ENCODE measurements around the gene ONECUT2. TPM values are rescaled to one million over a fixed set of nuclear protein-coding genes. Genes with fewer than 3 reads are reported as not detected.
"Not testable (repeated sequence)": the region's sequence is repeated elsewhere in the genome, so short reads cannot be mapped to it uniquely, and the experiment has no call there.

ONECUT2 gene
- total RNA-seq, 2 experiments from 2014 or later: not detected

GRCh38 chr18:57519668-57520424 lies 84.7 kb downstream of the ONECUT2 start:
- no peak overlapping the region for H3K27ac Mint-ChIP-seq
- no peak for DNase-seq
- no peaks in the 10 kb centered on the region for H3K9me3 Mint-ChIP-seq
- no peak overlapping the region for H3K4me3 Mint-ChIP-seq
- no peaks in the 10 kb centered on the region for H3K36me3 Mint-ChIP-seq
- H3K4me1 Mint-ChIP-seq: no peaks in the 10 kb centered on the region
- peaks cover 30% of the 10 kb centered on the region for H3K27me3 Mint-ChIP-seq

DNA sequence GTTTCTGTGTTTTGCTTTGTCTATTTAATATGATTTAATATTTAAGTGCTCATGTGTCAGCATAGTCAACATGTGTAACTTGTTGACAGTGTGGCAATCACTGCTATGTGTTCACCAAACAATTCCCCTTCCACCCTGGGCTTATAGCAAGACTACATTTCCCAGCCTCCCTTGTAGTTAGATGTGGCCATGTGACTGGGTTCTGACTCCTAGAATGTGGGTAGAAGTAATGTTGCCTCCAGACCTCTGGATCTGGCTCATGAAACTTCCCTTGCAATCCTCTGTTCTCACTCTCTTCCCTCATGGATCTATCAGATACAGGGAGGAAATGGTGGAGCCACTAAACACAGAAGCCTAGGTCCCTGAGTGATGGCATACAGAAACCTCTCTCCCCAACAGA lies 87.2 kb downstream of the ONECUT2 start:
- H3K27me3 Mint-ChIP-seq: peaks cover 21% of the 10 kb centered on the region
- not testable (repeated sequence) for H3K27ac Mint-ChIP-seq, DNase-seq, H3K36me3 Mint-ChIP-seq, H3K4me1 Mint-ChIP-seq, H3K4me3 Mint-ChIP-seq, H3K9me3 Mint-ChIP-seq

- H3K9me3 Mint-ChIP-seq: no peaks in the 10 kb centered on the region
- DNase-seq: no peak
- no peaks in the 10 kb centered on the region for H3K36me3 Mint-ChIP-seq
- H3K27me3 Mint-ChIP-seq: peaks cover 16% of the 10 kb centered on the region
- no peaks in the 10 kb centered on the region for H3K4me1 Mint-ChIP-seq
- H3K4me3 Mint-ChIP-seq: no peak overlapping the region
- no peak overlapping the region for H3K27ac Mint-ChIP-seq
Measured at GRCh38 chr18:57523171-57523956, 88.2 kb downstream of the ONECUT2 start.

DNA sequence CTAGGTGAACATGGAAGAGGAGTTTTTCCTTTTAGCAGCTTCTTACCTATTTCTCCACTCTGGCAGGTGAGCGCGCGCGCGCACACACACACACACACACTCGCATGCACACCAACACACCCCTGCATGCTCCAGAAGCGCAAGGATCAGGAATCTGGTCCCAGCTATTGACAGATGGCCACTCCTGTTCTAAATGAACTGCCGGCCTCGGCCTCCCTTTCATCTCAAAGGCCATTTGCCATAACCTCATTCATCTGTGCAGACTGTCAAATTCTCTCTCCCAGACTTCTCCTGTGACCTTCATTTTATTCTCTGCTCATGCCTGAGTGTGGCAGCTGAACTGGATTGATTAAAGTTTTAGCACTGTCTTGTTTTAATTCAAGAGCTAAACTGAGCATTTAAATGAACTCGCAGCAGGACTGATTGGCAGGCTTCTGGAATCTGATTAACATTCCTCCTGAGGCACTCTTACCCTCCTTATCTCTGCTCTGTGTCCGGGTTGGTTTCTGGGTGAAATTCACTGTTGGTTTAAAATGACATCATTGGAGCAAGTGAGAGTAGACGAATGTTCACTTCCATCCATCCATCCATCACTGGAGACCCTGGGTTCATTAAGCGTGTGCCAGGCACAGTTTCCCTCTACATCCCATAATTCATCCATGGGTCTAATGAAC lies 92.5 kb downstream of the ONECUT2 start:
- H3K36me3 Mint-ChIP-seq: no peaks in the 10 kb centered on the region
- no peaks in the 10 kb centered on the region for H3K9me3 Mint-ChIP-seq
- H3K4me3 Mint-ChIP-seq: no peak overlapping the region
- no peaks in the 10 kb centered on the region for H3K4me1 Mint-ChIP-seq
- no peak overlapping the region for H3K27ac Mint-ChIP-seq
- DNase-seq: no peak
- peaks cover 2% of the 10 kb centered on the region for H3K27me3 Mint-ChIP-seq

DNA sequence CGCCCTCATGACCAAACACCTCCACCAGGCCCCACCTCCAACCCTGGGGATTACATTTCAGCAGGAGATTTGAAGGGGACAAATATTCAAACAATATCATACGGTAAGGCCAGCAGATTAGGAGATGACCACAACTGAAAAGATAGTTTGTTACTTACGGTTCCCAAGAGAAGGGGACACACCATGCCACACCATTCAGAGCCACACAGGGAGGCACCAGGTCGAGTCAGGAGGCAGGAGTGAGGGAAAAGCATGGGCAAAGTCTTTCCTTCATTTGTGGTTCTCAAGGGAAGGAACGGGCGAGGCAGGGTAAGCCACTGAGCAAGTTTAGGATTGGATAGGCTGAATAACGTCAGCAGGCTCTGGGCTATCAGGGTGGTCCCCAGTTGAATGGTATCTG lies 94.0 kb downstream of the ONECUT2 start:
- no peaks in the 10 kb centered on the region for H3K4me1 Mint-ChIP-seq
- H3K27me3 Mint-ChIP-seq: peaks cover 3% of the 10 kb centered on the region
- no peaks in the 10 kb centered on the region for H3K36me3 Mint-ChIP-seq
- H3K9me3 Mint-ChIP-seq: no peaks in the 10 kb centered on the region
- no peak overlapping the region for H3K27ac Mint-ChIP-seq
- DNase-seq: no peak
- H3K4me3 Mint-ChIP-seq: no peak overlapping the region

GRCh38 chr18:57533006-57533867 lies 98.1 kb downstream of the ONECUT2 start:
- no peaks in the 10 kb centered on the region for H3K4me1 Mint-ChIP-seq
- H3K27ac Mint-ChIP-seq: peak overlapping the region; percentile 45
- no peak overlapping the region for H3K4me3 Mint-ChIP-seq

GRCh38 chr18:57533868-57534510 lies 98.8 kb downstream of the ONECUT2 start:
- no peak for DNase-seq
- H3K27ac Mint-ChIP-seq: no peak overlapping the region
- H3K9me3 Mint-ChIP-seq: no peaks in the 10 kb centered on the region
- peaks cover 3% of the 10 kb centered on the region for H3K27me3 Mint-ChIP-seq
- no peaks in the 10 kb centered on the region for H3K4me1 Mint-ChIP-seq
- H3K36me3 Mint-ChIP-seq: no peaks in the 10 kb centered on the region
- no peak overlapping the region for H3K4me3 Mint-ChIP-seq

More at GRCh38 chr18:57533006-57533867, 98.1 kb downstream of the ONECUT2 start:
- Mint-ChIP-seq H3K27me3 (peaks cover 3% of the 10 kb centered on the region), H3K36me3 (no peaks in the 10 kb centered on the region), H3K9me3 (no peaks in the 10 kb centered on the region)
- DNase-seq: no peak

DNA sequence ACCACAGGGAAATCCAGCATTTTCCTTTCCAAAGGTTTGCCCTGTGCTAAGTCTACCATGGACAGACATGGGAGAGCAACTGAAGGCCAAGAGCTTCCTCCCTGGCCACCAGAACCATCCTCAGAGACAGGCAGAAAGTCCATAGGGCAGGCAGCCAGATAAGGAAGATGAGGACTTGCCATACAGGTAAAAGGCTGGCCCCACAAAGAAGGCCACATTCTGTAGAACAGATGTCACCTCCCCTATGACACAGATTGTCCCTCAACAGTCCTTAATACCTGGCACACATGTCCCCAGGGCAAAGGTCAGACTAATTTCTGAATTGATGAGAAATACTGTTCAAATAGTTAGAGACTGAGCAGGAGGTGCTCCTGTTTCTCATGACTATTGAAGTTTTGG lies 99.3 kb downstream of the ONECUT2 start:
- Mint-ChIP-seq H3K36me3 (no peaks in the 10 kb centered on the region), H3K9me3 (no peaks in the 10 kb centered on the region), H3K27ac (no peak overlapping the region), H3K27me3 (peaks cover 3% of the 10 kb centered on the region), H3K4me1 (no peaks in the 10 kb centered on the region), H3K4me3 (no peak overlapping the region)
- no peak for DNase-seq

DNA sequence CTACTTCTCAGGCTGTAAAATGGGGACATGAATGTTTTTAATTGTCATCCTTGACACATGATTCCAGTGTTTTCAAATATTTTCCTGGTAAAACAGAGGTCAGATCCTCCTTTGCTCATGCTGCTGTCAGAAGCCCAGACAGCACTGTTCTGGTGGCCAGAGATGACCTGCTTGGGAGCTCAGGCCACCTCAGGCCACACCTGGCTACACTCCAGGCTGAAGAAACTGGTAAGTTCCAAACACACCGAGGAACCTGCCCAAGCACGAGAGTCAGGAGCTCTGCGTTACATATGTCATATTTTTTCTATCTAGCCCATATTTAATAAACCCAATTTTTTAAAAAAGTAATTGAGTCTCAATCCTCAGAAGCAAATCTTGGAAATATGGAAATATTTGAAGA lies 103.4 kb downstream of the ONECUT2 start:
- H3K9me3 Mint-ChIP-seq: no peaks in the 10 kb centered on the region
- H3K4me3 Mint-ChIP-seq: no peak overlapping the region

GRCh38 chr18:57539702-57540101 lies 104.5 kb downstream of the ONECUT2 start:
- Mint-ChIP-seq H3K4me1 (no peaks in the 10 kb centered on the region), H3K9me3 (no peaks in the 10 kb centered on the region), H3K36me3 (no peaks in the 10 kb centered on the region), H3K4me3 (no peak overlapping the region), H3K27me3 (no peaks in the 10 kb centered on the region), H3K27ac (no peak overlapping the region)
- no peak for DNase-seq

More for the DNA sequence above, 103.4 kb downstream of the ONECUT2 start:
- Mint-ChIP-seq H3K4me1 (no peaks in the 10 kb centered on the region), H3K27me3 (no peaks in the 10 kb centered on the region), H3K27ac (no peak overlapping the region), H3K36me3 (no peaks in the 10 kb centered on the region)
- no peak for DNase-seq

Other genes with a start within 250 kb of the ONECUT2 start
- not detected for gene ST8SIA3, start 82.8 kb upstream of the ONECUT2 start, total RNA-seq
- gene FECH, start 151.3 kb downstream of the ONECUT2 start, total RNA-seq: 10 to 100 TPM; 33.4 to 33.7 TPM
- 100 to 1,000 TPM; 143 to 144 TPM for gene NARS1, start 186.5 kb downstream of the ONECUT2 start, total RNA-seq